Caco-2 (cell line): Measurements from ENCODE around the gene PSMD13. TPM values are rescaled to one million over a fixed set of nuclear protein-coding genes. Genes with fewer than 3 reads are reported as not detected.

Experiments used
- BruUV-seq: library from RNA; stranded (reverse); fragments of 400-500 nt; replicated peaks from 2 replicates; lab custom pipeline; 2021; lab: Mats Ljungman, UMichigan
- CTCF ChIA-PET: fragments of 300-600 bp; sonication (Branson Sonifier 250); formaldehyde crosslinking; loops from one replicate; lab custom pipeline; 2022; ENCODE audit warnings: antibody characterized with exemption; lab: Charles Lee
- POLR2A ChIA-PET: fragments of 300-600 bp; sonication (Branson Sonifier 250); formaldehyde crosslinking; loops from one replicate; lab custom pipeline; 2022; ENCODE audit warnings: antibody characterized with exemption; lab: Charles Lee
- DNase-seq, 2 experiments: peaks; one replicate each; pipeline versions ENCODE4 v3.0.0 to v3.0.0-alpha.2; 2020 to 2022
- H3K27me3 ChIP-seq: replicated peaks from 2 replicates; pipeline ENCODE4 v1.6.0; 2011; ENCODE audit warnings: low read length; ENCODE audit not compliant: control insufficient read depth, insufficient read depth
- H3K36me3 ChIP-seq: 2 replicates; pipeline ENCODE4 v1.5.1; 2011; ENCODE audit warnings: low read length; ENCODE audit not compliant: control insufficient read depth, insufficient read depth
- H3K4me1 ChIP-seq: fragments of 250-450 bp; sonication (Bioruptor Pico); 2 replicates; pipeline ENCODE4 v1.5.1; 2020; ENCODE audit warnings: mild to moderate bottlenecking
- H3K4me3 ChIP-seq: 2 replicates; pipeline ENCODE4 v1.5.1; 2011; ENCODE audit warnings: low read depth, mild to moderate bottlenecking, control low read depth, low read length
- H3K9me3 ChIP-seq: fragments of 250-450 bp; sonication (Bioruptor Pico); 2 replicates; pipeline ENCODE4 v1.5.1; 2020; ENCODE audit warnings: mild to moderate bottlenecking, moderate library complexity
- H3K27ac Mint-ChIP-seq: one replicate; pipeline ENCODE4 v1.8.0; 2022; ENCODE audit warnings: mixed read lengths; ENCODE audit not compliant: unreplicated experiment
- H3K27me3 Mint-ChIP-seq: one replicate; pipeline ENCODE4 v1.8.0; 2022; ENCODE audit warnings: mixed read lengths; ENCODE audit not compliant: insufficient read depth, unreplicated experiment
- H3K36me3 Mint-ChIP-seq: one replicate; pipeline ENCODE4 v1.8.0; 2022; ENCODE audit warnings: mild to moderate bottlenecking, mixed read lengths; ENCODE audit not compliant: insufficient read depth, unreplicated experiment
- H3K4me1 Mint-ChIP-seq: one replicate; pipeline ENCODE4 v1.8.0; 2022; ENCODE audit warnings: low read depth, mixed read lengths; ENCODE audit not compliant: unreplicated experiment
- H3K4me3 Mint-ChIP-seq: one replicate; pipeline ENCODE4 v1.8.0; 2022; ENCODE audit warnings: mild to moderate bottlenecking, moderate library complexity, mixed read lengths; ENCODE audit not compliant: unreplicated experiment
- H3K9me3 Mint-ChIP-seq: one replicate; pipeline ENCODE4 v1.8.0; 2022; ENCODE audit warnings: mixed read lengths; ENCODE audit not compliant: unreplicated experiment
- CTCF ChIP-seq, 2 experiments: fragments of 200-600 bp in 1 of 2; IDR thresholded peaks; 1 replicate in 1 of 2; 2 replicates in 1 of 2; pipeline versions ENCODE4 v1.5.1 to v1.8.0; 2011 to 2022; ENCODE audit warnings: antibody characterized with exemption in 1 of 2, control low read depth in 1 of 2, inconsistent platforms in 1 of 2, low read depth in 1 of 2, low read length in 1 of 2, mild to moderate bottlenecking in 1 of 2, moderate library complexity in 1 of 2; ENCODE audit not compliant: insufficient read depth in 1 of 2, severe bottlenecking in 1 of 2, unreplicated experiment in 1 of 2
- intact Hi-C: fragments of 100-400 bp; cut with micrococcal nuclease; formaldehyde crosslinking; loops from one replicate; pipeline ENCODE4 v1.10.0; 2022; ENCODE audit not compliant: unreplicated experiment
- total RNA-seq: library from RNA; stranded (reverse); gene quantifications from 2 replicates; pipeline ENCODE4 v1.2.3, GENCODE V29; 2022

Gene PSMD13
- total RNA-seq, 1 experiment from 2014 or later, result 172 TPM

- POLR2A ChIA-PET, result interaction anchor here (1.0 to 1.2 kb wide), 2 partner anchors 23 kb away, joined by 5 to 8 read pairs; partner anchors contain the start of genes BET1L and RIC8A
Observed at GRCh38 chr11:230431-230830, 6.3 kb upstream of the PSMD13 start.

GRCh38 chr11:232783-233565 lies 3.8 kb upstream of the PSMD13 start:
- no peaks in the 10 kb centered on the region for H3K27me3 Mint-ChIP-seq
- POLR2A ChIA-PET, result no interaction called here
- H3K9me3 Mint-ChIP-seq, result no peaks in the 10 kb centered on the region
- no peak for DNase-seq
- no peak for TF ChIP-seq CTCF (IDR thresholded peaks at IDR 0.05; ENCODE audit: insufficient read depth in 1 of 2, low read depth in 1 of 2, low read length in 1 of 2, severe bottlenecking in 1 of 2, unreplicated experiment in 1 of 2)
- H3K27ac Mint-ChIP-seq, result no peak overlapping the region
- BruUV-seq, result no TSS peak
- H3K9me3 ChIP-seq, result no peaks in the 10 kb centered on the region
- H3K36me3 ChIP-seq, result no peaks in the 10 kb centered on the region
- peaks cover 10% of the 10 kb centered on the region for H3K36me3 Mint-ChIP-seq
- H3K27me3 ChIP-seq, result no peaks in the 10 kb centered on the region
- peaks cover 3% of the 10 kb centered on the region; the same call in 1 of the 2 replicates for H3K4me1 ChIP-seq
- intact Hi-C loops, result no loop called here
- H3K4me3 ChIP-seq, result no peak overlapping the region
- CTCF ChIA-PET, result interaction anchor here (1.0 kb wide), 1 partner anchor 26 kb away, joined by 3 read pairs; the partner anchor contains the start of genes BET1L and RIC8A
- no peak overlapping the region for H3K4me3 Mint-ChIP-seq
- H3K4me1 Mint-ChIP-seq, result no peaks in the 10 kb centered on the region

More at GRCh38 chr11:230431-230830, 6.3 kb upstream of the PSMD13 start:
- no peak overlapping the region for H3K4me3 Mint-ChIP-seq
- intact Hi-C loops, result no loop called here
- no peak for DNase-seq
- no peaks in the 10 kb centered on the region for H3K4me1 Mint-ChIP-seq
- Histone ChIP-seq H3K4me1 (no peaks in the 10 kb centered on the region), H3K4me3 (no peak overlapping the region), H3K9me3 (no peaks in the 10 kb centered on the region), H3K27me3 (no peaks in the 10 kb centered on the region), H3K36me3 (no peaks in the 10 kb centered on the region)
- no peak for TF ChIP-seq CTCF (IDR thresholded peaks at IDR 0.05; ENCODE audit: insufficient read depth in 1 of 2, low read depth in 1 of 2, low read length in 1 of 2, severe bottlenecking in 1 of 2, unreplicated experiment in 1 of 2)
- no peak overlapping the region for H3K27ac Mint-ChIP-seq
- CTCF ChIA-PET, result no interaction called here
- BruUV-seq, result no TSS peak
- no peaks in the 10 kb centered on the region for H3K9me3 Mint-ChIP-seq
- H3K36me3 Mint-ChIP-seq, result no peaks in the 10 kb centered on the region
- H3K27me3 Mint-ChIP-seq, result no peaks in the 10 kb centered on the region

GRCh38 chr11:235180-235579 lies 1.6 kb upstream of the PSMD13 start:
- Histone ChIP-seq H3K4me1 (peaks cover 8% of the 10 kb centered on the region; the same call in 1 of the 2 replicates), H3K9me3 (no peaks in the 10 kb centered on the region), H3K4me3 (peak overlapping the region; percentile 87), H3K36me3 (no peaks in the 10 kb centered on the region), H3K27me3 (no peaks in the 10 kb centered on the region)
- intact Hi-C loops, result no loop called here
- H3K4me3 Mint-ChIP-seq, result peak overlapping the region; percentile 81
- ChIA-PET POLR2A (interaction anchor here (1.0 kb wide), 1 partner anchor 28 kb away, joined by 6 read pairs; the partner anchor contains the start of genes BET1L and RIC8A), CTCF (no interaction called here)
- no peak for TF ChIP-seq CTCF (IDR thresholded peaks at IDR 0.05; ENCODE audit: insufficient read depth in 1 of 2, low read depth in 1 of 2, low read length in 1 of 2, severe bottlenecking in 1 of 2, unreplicated experiment in 1 of 2)
- H3K36me3 Mint-ChIP-seq, result peaks cover 29% of the 10 kb centered on the region
- no peaks in the 10 kb centered on the region for H3K9me3 Mint-ChIP-seq
- H3K27me3 Mint-ChIP-seq, result no peaks in the 10 kb centered on the region
- H3K27ac Mint-ChIP-seq, result peak overlapping the region; percentile 89
- DNase-seq, result no peak
- BruUV-seq, result TSS peak; percentile 64
- H3K4me1 Mint-ChIP-seq, result no peaks in the 10 kb centered on the region
